HEK293T (cell line): ENCODE data around the gene CDH24.
A peak's percentile ranks its signal among the peaks of the same experiment; 100 is the strongest.

Experiments
- CTCF ChIA-PET: fragments of 350-600 bp; formaldehyde crosslinking; extraction: SDS; loops from one replicate; lab custom pipeline; 2021; ENCODE audit warnings: antibody characterized with exemption, inconsistent platforms; lab: Yijun Ruan, JAX
- POLR2A ChIA-PET: fragments of 350-600 bp; formaldehyde crosslinking; extraction: SDS; loops from one replicate; lab custom pipeline; 2020; ENCODE audit warnings: antibody characterized with exemption, inconsistent platforms; lab: Yijun Ruan, JAX
- DNase-seq: peaks from one replicate; pipeline ENCODE4 v3.0.0; 2012; ENCODE audit warnings: mixed read lengths; ENCODE audit errors: extremely low spot score
- ARNT ChIP-seq: fragments of 450-650 bp; IDR thresholded peaks from 2 replicates; pipeline ENCODE4 v1.6.1; 2017; ENCODE audit warnings: mild to moderate bottlenecking
- BHLHE40 ChIP-seq: fragments of 450-650 bp; IDR thresholded peaks from 2 replicates; pipeline ENCODE4 v1.6.1; 2016; ENCODE audit warnings: mild to moderate bottlenecking, moderate library complexity, borderline replicate concordance
- CTBP1 ChIP-seq: fragments of 450-650 bp; IDR thresholded peaks from 2 replicates; pipeline ENCODE4 v1.6.1; 2016; ENCODE audit warnings: borderline replicate concordance
- ELF4 ChIP-seq: fragments of 450-650 bp; IDR thresholded peaks from 2 replicates; pipeline ENCODE4 v1.6.1; 2017; ENCODE audit warnings: antibody characterized with exemption
- FOXA1 ChIP-seq: fragments of 450-650 bp; IDR thresholded peaks from 2 replicates; pipeline ENCODE4 v1.6.1; 2016; ENCODE audit warnings: mild to moderate bottlenecking
- FOXK2 ChIP-seq: fragments of 450-650 bp; IDR thresholded peaks from 2 replicates; pipeline ENCODE4 v1.6.1; 2016; ENCODE audit warnings: mild to moderate bottlenecking
- FOXM1 ChIP-seq: fragments of 450-650 bp; IDR thresholded peaks from 2 replicates; pipeline ENCODE4 v1.6.1; 2017; ENCODE audit warnings: mild to moderate bottlenecking, borderline replicate concordance
- HDGF ChIP-seq: fragments of 450-650 bp; IDR thresholded peaks from 2 replicates; pipeline ENCODE4 v1.6.1; 2017; ENCODE audit warnings: antibody characterized with exemption, borderline replicate concordance
- L3MBTL2 ChIP-seq: fragments of 450-650 bp; conservative IDR thresholded peaks from 2 replicates; pipeline ENCODE4 v1.6.1; 2016; ENCODE audit warnings: mild to moderate bottlenecking
- LEF1 ChIP-seq: fragments of 450-650 bp; IDR thresholded peaks from 2 replicates; pipeline ENCODE4 v1.6.1; 2017; ENCODE audit warnings: mild to moderate bottlenecking, borderline replicate concordance
- NFRKB ChIP-seq: fragments of 450-650 bp; IDR thresholded peaks from 2 replicates; pipeline ENCODE4 v1.6.1; 2016; ENCODE audit warnings: mild to moderate bottlenecking, moderate library complexity
- SP1 ChIP-seq: fragments of 450-650 bp; IDR thresholded peaks from 2 replicates; pipeline ENCODE4 v1.6.1; 2017
- SUZ12 ChIP-seq: fragments of 450-650 bp; IDR thresholded peaks from 2 replicates; pipeline ENCODE4 v1.6.1; 2016; ENCODE audit warnings: mild to moderate bottlenecking
- TARDBP ChIP-seq: fragments of 450-650 bp; IDR thresholded peaks from 2 replicates; pipeline ENCODE4 v1.6.1; 2016
- ZNF384 ChIP-seq: fragments of 450-650 bp; IDR thresholded peaks from 2 replicates; pipeline ENCODE4 v1.6.1; 2016
- TF ChIP-seq, protein P1 (sequence below): fragments of 450-650 bp; IDR thresholded peaks from 2 replicates; pipeline ENCODE4 v1.6.1; 2016

CDH24 gene

DNA sequence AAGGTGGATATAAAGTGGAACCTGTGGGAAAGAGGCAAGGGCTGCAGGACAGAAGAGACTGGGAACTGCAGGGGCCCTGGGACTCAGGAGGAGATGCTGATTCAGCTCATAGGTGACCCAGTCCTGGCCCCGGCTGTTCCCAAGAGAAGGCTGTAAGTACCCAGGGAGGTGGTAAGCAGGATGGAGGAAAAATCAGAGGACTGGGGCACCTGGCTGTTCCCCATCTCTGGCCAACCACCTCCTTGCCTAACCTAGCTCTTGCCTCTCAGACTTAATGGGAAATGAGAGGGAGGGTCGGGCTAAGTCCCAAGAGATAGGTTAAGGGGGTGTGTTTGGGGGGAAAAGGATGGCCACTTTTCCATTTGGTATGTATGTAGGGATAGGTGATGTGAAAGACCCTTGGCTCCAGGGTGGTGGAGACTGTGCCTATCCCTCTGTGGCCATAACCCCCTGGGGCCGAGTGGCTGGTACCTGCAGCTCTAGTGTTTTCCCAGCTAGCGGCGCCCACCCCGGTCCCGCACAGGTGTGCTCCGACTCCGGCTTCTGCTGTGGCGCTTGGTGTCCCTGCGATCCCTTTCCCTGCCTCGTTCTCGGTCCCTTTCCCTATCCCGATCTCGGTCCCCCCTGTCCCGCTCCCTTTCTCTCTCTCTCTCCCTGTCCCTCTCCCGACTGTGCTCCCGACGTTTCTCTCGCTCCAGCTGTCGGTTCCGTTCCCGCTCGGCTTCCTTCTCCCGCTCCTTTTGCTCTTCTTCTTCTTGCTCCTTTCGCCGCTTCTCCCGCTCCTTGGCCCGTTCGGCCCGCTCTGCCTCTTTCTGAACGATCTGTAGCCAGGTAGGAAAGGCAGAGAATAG is 1.6 kb upstream of the CDH24 start:
- TF ChIP-seq ZNF384 (no peak), TARDBP (no peak)
- no peak for DNase-seq
- ChIA-PET POLR2A (interaction anchor here (0.5 to 6.4 kb wide), 18 partner anchors 10 to 188 kb away, joined by 3 to 51 read pairs (median 6); partner anchors contain the start of genes ACIN1, AJUBA, C14orf119 and HAUS4), CTCF (interaction anchor here (0.6 to 9.0 kb wide), 23 partner anchors 9 to 1051 kb away, joined by 3 to 159 read pairs (median 4); partner anchors contain the start of genes AJUBA, HAUS4 and PRMT5)

DNA sequence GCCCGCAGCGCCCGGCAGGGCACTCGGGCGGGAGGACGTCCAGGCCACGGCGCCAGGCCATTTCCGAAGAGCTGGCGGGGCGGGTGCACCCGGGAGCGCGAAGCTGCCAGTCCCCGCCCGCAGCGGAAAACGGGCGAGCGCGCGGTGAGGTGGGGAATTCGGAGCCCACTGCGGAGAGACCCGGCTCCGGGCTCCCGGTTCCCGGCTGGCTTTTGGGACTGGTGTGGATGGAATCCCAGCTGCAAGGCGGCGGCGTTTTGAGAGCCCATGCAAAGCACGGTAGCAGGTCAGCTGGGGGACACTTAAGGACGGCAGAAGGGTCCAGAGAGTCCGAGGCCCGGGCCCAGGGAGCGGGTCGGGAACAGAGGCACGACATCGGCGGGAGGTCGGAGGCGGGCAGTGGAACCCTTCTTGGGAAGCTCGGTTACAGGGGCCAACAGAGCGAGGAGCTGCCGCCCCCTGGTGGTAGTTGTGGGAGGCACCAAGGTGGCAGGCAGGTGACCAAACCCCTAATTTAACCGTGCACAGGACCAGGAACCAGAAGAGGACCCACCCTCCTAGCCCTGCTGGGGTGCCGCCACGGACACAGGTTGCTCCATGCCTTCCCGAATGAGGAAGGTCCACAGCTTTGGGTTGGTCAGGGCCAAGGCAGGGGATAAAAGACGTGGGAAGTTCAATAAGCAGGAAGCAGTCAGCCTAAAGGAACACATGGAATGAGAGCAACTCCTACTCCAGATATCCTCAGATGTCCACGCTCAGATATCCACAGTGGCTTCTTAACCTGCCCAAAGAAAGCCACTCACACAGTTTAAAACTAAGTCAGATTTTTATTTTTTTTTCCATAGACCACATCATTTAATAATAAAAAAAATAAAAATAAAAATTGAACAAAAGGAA is 685 bp upstream of the CDH24 start:
- ChIA-PET CTCF (interaction anchor here (0.6 to 9.0 kb wide), 23 partner anchors 8 to 836 kb away, joined by 3 to 159 read pairs (median 4); partner anchors contain the start of genes AJUBA, HAUS4 and PRMT5), POLR2A (interaction anchor here (0.6 to 6.4 kb wide), 18 partner anchors 9 to 128 kb away, joined by 3 to 51 read pairs (median 6); partner anchors contain the start of genes ACIN1, AJUBA, C14orf119 and HAUS4)
- peak; percentile 87 for DNase-seq
- TF ChIP-seq CTBP1, result no peak
- 0 out of 2 replicates have a peak, but pooled peaks have one; percentile 64 for TF ChIP-seq HDGF

- DNase-seq, result peak; percentile 81
- ChIA-PET POLR2A (interaction anchor here (0.6 to 5.1 kb wide), 9 partner anchors 50 to 100 kb away, joined by 3 to 45 read pairs (median 4); partner anchors contain the start of genes AJUBA and HAUS4), CTCF (interaction anchor here (0.7 to 9.0 kb wide), 7 partner anchors 12 to 126 kb away, joined by 3 to 159 read pairs (median 10); partner anchors contain the start of genes AJUBA and PRMT5)
- TF ChIP-seq, protein P1, sequence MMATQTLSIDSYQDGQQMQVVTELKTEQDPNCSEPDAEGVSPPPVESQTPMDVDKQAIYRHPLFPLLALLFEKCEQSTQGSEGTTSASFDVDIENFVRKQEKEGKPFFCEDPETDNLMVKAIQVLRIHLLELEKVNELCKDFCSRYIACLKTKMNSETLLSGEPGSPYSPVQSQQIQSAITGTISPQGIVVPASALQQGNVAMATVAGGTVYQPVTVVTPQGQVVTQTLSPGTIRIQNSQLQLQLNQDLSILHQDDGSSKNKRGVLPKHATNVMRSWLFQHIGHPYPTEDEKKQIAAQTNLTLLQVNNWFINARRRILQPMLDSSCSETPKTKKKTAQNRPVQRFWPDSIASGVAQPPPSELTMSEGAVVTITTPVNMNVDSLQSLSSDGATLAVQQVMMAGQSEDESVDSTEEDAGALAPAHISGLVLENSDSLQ, result peak; percentile 55; the same call in 1 of the 2 replicates
- TF ChIP-seq LEF1, result no peak
Measured at GRCh38 chr14:23056145-23056955, 970 bp downstream of the CDH24 start.

DNA sequence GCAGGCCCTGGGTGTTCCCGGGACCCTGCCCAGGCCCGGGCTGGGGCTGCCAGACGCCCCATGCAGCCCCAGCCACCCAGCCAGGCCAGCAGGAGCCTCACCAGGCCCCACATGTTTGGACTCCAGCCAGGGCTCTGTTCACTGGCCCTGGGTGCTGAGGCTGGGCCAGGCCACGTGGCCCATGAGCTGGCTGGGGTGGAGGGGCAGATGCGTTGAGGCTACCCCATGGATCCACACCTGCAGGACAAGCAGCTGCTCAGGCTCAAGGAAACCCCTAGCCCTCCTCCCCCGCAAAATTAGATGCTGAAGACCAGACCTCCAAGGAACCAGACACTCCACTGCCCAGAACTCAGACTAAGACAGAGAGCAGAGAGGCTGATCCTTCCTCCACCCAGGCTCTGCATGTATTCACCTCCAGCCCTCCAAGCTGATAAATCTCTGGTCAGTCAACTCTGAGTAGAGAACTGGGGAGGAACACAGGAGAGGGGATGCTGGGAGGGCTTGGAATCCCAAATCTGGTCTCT is 1.6 kb downstream of the CDH24 start:
- DNase-seq, result no peak
- POLR2A ChIA-PET, result interaction anchor here (0.8 to 5.1 kb wide), 6 partner anchors 49 to 99 kb away, joined by 3 to 45 read pairs (median 10); partner anchors contain the start of gene HAUS4
- CTCF ChIA-PET, result interaction anchor here (0.5 to 9.0 kb wide), 7 partner anchors 13 to 193 kb away, joined by 3 to 159 read pairs (median 10); partner anchors contain the start of genes AJUBA and PRMT5
- TF ChIP-seq BHLHE40, result no peak
- no peak for TF ChIP-seq L3MBTL2
- TF ChIP-seq NFRKB, result no peak

DNA sequence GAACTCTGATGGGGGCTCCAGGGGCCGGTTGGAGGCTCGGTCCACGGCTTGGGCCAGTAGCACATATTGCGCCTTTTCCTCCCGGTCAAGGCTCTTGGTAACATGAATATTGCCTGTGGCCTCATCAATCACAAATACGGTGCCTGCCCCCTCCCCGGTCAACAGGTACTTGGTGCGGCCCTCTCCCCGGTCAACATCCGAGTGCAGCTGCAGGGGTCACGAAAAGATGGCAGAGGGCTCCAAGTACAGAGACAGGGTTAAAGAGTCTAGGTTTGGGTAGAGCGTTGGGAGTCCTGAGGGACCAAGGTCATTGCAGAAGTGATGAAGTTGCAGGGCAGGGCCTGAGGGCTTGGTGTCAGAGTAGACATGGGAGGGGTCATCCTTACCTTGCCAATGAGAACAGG is 2.2 kb downstream of the CDH24 start:
- ChIA-PET POLR2A (interaction anchor here (1.0 to 5.1 kb wide), 6 partner anchors 48 to 98 kb away, joined by 3 to 45 read pairs (median 10); partner anchors contain the start of gene HAUS4), CTCF (interaction anchor here (0.5 to 9.0 kb wide), 9 partner anchors 14 to 194 kb away, joined by 3 to 159 read pairs (median 6); partner anchors contain the start of genes ACIN1, AJUBA, C14orf119 and PRMT5)
- TF ChIP-seq LEF1 (no peak), TARDBP (no peak), FOXK2 (no peak), NFRKB (no peak), HDGF (no peak), L3MBTL2 (no peak), ELF4 (no peak), BHLHE40 (no peak), FOXM1 (no peak), ARNT (no peak), FOXA1 (no peak), CTBP1 (no peak), SUZ12 (no peak), SP1 (no peak), ZNF384 (no peak)
- TF ChIP-seq, protein P1, result no peak
- DNase-seq, result no peak
